GM21825 (cell line): ENCODE data around the gene EYS.
"Not testable (repeated sequence)": the region's sequence is repeated elsewhere in the genome, so short reads cannot be mapped to it uniquely, and the experiment has no call there.

Experiments
- ATAC-seq: cut with Tn5 transposase; IDR thresholded peaks from one replicate; pipeline ENCODE4 v1.9.1; 2021; ENCODE audit warnings: mild to moderate bottlenecking, moderate library complexity; ENCODE audit not compliant: unreplicated experiment

Gene EYS

GRCh38 chr6:64266351-64266821 lies 1440.6 kb downstream of the EYS start:
- peak; percentile 88 for ATAC-seq

GRCh38 chr6:64263778-64264177 lies 1443.2 kb downstream of the EYS start:
- no peak for ATAC-seq

- ATAC-seq = no peak
Measured at GRCh38 chr6:64259372-64259771, 1447.7 kb downstream of the EYS start.

GRCh38 chr6:64258752-64259151 lies 1448.3 kb downstream of the EYS start:
- no peak for ATAC-seq

GRCh38 chr6:64258302-64258701 lies 1448.7 kb downstream of the EYS start:
- no peak for ATAC-seq

- no peak for ATAC-seq
Measured at GRCh38 chr6:64257586-64257985, 1449.4 kb downstream of the EYS start.

- no peak for ATAC-seq
Measured at GRCh38 chr6:64256483-64256882, 1450.5 kb downstream of the EYS start.

GRCh38 chr6:64255000-64255399 lies 1452.0 kb downstream of the EYS start:
- ATAC-seq = peak; percentile 45

GRCh38 chr6:64254558-64254957 lies 1452.5 kb downstream of the EYS start:
- ATAC-seq = no peak

- no peak for ATAC-seq
Measured at GRCh38 chr6:64252256-64252655, 1454.8 kb downstream of the EYS start.

GRCh38 chr6:64250126-64250525 lies 1456.9 kb downstream of the EYS start:
- ATAC-seq = no peak

GRCh38 chr6:64249115-64249514 lies 1457.9 kb downstream of the EYS start:
- ATAC-seq = no peak

GRCh38 chr6:64243618-64244017 lies 1463.4 kb downstream of the EYS start:
- ATAC-seq = no peak

GRCh38 chr6:64238908-64239307 lies 1468.1 kb downstream of the EYS start:
- not testable (repeated sequence) for ATAC-seq

GRCh38 chr6:64238071-64238470 lies 1469.0 kb downstream of the EYS start:
- no peak for ATAC-seq

- no peak for ATAC-seq
Measured at GRCh38 chr6:64233746-64234145, 1473.3 kb downstream of the EYS start.

GRCh38 chr6:64231928-64232327 lies 1475.1 kb downstream of the EYS start:
- no peak for ATAC-seq

GRCh38 chr6:64230530-64230929 lies 1476.5 kb downstream of the EYS start:
- ATAC-seq = no peak

GRCh38 chr6:64227863-64228262 lies 1479.2 kb downstream of the EYS start:
- no peak for ATAC-seq

GRCh38 chr6:64225503-64225902 lies 1481.5 kb downstream of the EYS start:
- no peak for ATAC-seq

- ATAC-seq = no peak
Measured at GRCh38 chr6:64224819-64225218, 1482.2 kb downstream of the EYS start.

- no peak for ATAC-seq
Measured at GRCh38 chr6:64221776-64222175, 1485.2 kb downstream of the EYS start.

- no peak for ATAC-seq
Measured at GRCh38 chr6:64220801-64221200, 1486.2 kb downstream of the EYS start.
